HG03097 (cell line): ENCODE data around the gene FNBP1.
"Not testable (repeated sequence)": the region's sequence is repeated elsewhere in the genome, so short reads cannot be mapped to it uniquely, and the experiment has no call there.

Source experiments
- ATAC-seq: cut with Tn5 transposase; IDR thresholded peaks from one replicate; pipeline ENCODE4 v1.9.1; 2021; ENCODE audit not compliant: unreplicated experiment, low FRiP score

FNBP1 gene

DNA sequence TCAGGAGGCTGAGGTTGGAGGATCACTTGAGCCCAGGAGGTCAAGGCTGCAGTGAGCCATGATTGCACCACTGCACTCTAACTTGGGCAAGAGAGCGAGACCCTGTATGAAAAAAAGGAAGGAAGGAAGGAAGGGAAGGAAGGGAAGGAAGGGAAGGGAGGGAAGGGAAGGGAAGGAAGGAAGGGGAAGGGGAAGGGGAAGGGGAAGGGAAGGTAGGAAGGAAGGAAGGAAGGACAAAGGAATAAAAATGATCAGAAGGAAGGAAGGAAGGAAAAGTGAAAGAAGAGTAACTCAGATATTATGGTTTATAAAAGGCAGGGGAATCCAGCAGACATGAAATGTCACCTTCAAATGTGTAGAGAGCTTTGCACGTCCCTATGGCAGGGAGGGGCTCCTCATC, 143.4 kb downstream of the FNBP1 start:
- no peak for ATAC-seq

GRCh38 chr9:129898185-129898584, 144.8 kb downstream of the FNBP1 start:
- ATAC-seq, result no peak

- no peak for ATAC-seq
Observed at GRCh38 chr9:129897263-129897662, 145.7 kb downstream of the FNBP1 start.

DNA sequence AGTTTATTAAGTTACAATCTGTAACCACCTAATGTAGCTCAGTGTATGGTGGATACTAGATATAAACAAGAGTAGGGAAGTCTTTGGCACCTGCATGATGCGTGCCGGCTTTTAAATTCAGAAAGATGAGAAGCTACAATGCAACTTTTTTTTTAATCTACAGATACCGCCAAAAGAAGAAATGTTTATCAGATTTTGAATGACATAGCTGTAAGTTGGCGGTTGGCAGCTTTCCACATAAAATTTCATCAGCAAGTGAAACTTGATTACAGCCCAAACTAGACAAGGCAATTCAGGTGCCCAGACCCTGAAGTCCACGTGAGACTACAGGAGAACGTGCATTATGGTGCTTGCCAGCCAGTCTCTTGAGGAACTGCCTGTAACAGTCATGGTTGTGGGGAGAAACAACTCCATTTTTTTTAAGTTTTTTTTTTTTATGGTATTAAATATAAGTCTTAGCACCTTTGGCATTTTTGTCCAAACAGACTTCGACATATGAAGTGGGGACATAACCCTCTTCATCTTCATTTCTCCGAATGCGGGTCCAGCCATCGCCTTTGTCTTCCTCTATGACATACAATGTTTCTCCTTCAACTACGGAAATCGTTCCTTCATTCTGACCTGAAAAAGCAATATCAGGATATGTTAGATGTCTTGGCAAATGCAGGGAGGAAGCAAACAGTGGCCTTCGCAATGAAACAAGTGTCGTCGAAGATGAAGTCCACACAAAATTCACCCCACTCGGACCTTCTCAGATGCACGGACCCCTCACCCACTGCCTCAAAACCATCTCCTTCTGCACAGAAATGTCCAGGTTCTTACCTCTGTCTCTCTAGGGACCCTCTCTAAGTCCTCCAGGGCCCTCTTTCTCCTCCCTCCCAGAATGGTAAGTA, 147.4 kb downstream of the FNBP1 start:
- no peak for ATAC-seq

DNA sequence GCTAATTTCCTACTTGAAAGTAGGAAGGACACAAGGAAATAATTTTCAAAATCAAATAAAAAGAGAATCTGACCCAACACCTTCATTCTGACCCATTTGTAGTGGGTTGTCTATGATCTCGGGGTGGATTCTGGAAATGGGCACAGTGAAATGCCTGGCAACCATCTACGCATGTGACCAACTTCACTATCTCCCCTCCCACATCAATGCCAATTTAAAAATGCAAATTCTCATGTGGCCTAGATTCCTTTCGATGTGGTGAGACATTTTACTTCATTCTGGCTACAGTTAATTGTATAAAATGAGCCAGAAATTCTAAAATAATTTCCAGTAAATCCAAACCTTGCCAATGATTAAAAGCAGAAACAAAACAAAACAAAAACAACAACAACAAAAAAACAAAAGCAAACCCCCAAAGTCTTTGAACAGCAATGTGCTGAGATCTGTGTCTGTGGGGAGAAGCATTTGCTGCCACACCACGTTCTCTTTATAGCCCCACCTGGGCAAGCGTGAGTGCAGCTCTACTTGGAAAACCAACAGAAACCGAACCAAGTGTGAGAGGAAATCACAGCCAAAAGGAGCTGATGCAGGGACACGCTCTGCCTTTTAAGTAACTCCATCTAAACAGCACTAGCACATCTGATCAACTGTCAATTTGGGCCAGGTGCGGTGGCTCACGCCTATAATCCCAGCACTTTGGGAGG, 148.7 kb downstream of the FNBP1 start:
- ATAC-seq, result no peak

- no peak for ATAC-seq
Observed at GRCh38 chr9:129891569-129891968, 151.4 kb downstream of the FNBP1 start.

GRCh38 chr9:129890718-129891299, 152.2 kb downstream of the FNBP1 start:
- not testable (repeated sequence) for ATAC-seq

GRCh38 chr9:129889941-129890717, 152.9 kb downstream of the FNBP1 start:
- ATAC-seq, result no peak

- no peak for ATAC-seq
Observed at GRCh38 chr9:129889122-129889940, 153.7 kb downstream of the FNBP1 start.

- peak; percentile 47 for ATAC-seq
Observed at GRCh38 chr9:129888293-129889121, 154.5 kb downstream of the FNBP1 start.

GRCh38 chr9:129887334-129888292, 155.4 kb downstream of the FNBP1 start:
- no peak for ATAC-seq

DNA sequence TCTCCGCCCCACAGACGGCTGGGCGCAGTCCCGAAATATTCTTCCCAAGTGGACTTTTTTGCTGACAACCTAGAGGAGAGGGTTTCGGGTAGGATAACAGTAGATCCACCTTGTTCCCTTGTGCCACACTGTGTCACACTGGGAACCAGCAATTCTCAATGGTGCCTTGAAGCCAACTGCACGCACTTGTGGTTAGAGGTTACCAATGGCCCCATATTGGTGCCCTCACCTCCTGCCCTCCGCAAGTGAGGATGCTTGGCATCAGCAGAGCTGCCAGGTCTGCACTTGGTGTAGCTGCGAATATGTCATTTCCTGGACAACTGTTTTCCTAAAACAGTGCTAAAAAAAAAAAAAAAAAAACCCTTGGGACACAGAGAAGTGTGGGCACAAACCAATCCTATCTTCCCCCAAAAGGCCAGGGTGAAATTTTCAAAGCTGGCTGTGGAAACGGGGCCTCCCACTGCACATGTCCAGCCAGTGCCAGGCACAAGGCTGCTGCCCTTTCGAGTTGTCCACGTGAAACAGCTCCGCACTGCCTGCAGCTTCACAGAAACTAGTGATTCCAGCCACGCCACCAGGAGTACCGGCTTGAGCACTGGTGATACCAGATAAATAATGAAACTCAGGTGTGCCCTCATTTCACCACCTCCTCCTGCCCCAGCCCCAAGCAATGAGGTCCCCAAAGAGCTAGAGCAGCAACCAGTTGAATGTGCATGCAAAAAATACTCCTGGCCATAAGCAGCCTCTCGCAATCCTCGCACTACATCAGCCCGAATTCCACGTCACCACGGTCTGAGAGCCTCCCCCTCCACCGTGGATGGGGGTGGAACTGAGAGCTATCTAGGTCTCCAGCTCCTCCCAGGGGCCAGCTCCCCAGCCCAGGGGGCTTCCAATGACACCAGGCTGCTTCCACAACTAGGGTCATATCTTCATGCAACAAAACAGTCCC, 156.5 kb downstream of the FNBP1 start:
- ATAC-seq, result no peak

- ATAC-seq, result peak; percentile 21
Observed at GRCh38 chr9:129885670-129886106, 157.3 kb downstream of the FNBP1 start.

- no peak for ATAC-seq
Observed at GRCh38 chr9:129885018-129885669, 157.8 kb downstream of the FNBP1 start.

- peak; percentile 25 for ATAC-seq
Observed at GRCh38 chr9:129884220-129885017, 158.6 kb downstream of the FNBP1 start.
